Measurements from ENCODE around the gene ZBTB22. TPM values are rescaled to one million over a fixed set of nuclear protein-coding genes. Genes with fewer than 3 reads are reported as not detected.
A peak's percentile ranks its signal among the peaks of the same experiment; 100 is the strongest.
"Not testable (repeated sequence)": the region's sequence is repeated elsewhere in the genome, so short reads cannot be mapped to it uniquely, and the experiment has no call there.

Gene ZBTB22
- polyA plus RNA-seq, 2 donors: 10.2 to 11.6 TPM

- no peaks in the 10 kb centered on the region for H3K27me3 ChIP-seq (ENCODE audit: control insufficient read depth in 1 of 2, insufficient read depth in 2 of 2, low read length in 2 of 2)
- peaks cover 3 to 13% of the 10 kb centered on the region in 2 donors for H3K4me1 ChIP-seq (ENCODE audit: control insufficient read depth in 2 of 2, insufficient read depth in 2 of 2, low read length in 1 of 2)
- peaks cover 11 to 20% of the 10 kb centered on the region in 2 donors for H3K36me3 ChIP-seq (ENCODE audit: control insufficient read depth in 2 of 2, insufficient read depth in 2 of 2, low read length in 1 of 2)
- H3K27ac ChIP-seq (ENCODE audit: low read depth in 2 of 2, low read length in 1 of 2): no peak overlapping the region
- no peak overlapping the region for H3K4me3 ChIP-seq (ENCODE audit: low read depth in 1 of 2, low read length in 2 of 2)
- WGBS, 2 donors: 92% methylated on average over 22 of the region's 22 CpGs
- no peaks in the 10 kb centered on the region for H3K9me3 ChIP-seq (ENCODE audit: control insufficient read depth in 2 of 2, insufficient read depth in 1 of 2, low read depth in 1 of 2, low read length in 1 of 2)
These were observed 30.3 kb downstream of the ZBTB22 start for GRCh38 chr6:33286946-33287914.

- WGBS, 2 donors: 87% methylated on average over 4 of the region's 4 CpGs
- not testable (repeated sequence) for H3K27me3 ChIP-seq (ENCODE audit: control insufficient read depth in 1 of 2, insufficient read depth in 2 of 2, low read length in 2 of 2); H3K4me3 ChIP-seq (ENCODE audit: low read depth in 1 of 2, low read length in 2 of 2); H3K9me3 ChIP-seq (ENCODE audit: control insufficient read depth in 2 of 2, insufficient read depth in 1 of 2, low read depth in 1 of 2, low read length in 1 of 2); H3K27ac ChIP-seq (ENCODE audit: low read depth in 2 of 2, low read length in 1 of 2)
- peaks cover 9 to 17% of the 10 kb centered on the region in 2 donors for H3K36me3 ChIP-seq (ENCODE audit: control insufficient read depth in 2 of 2, insufficient read depth in 2 of 2, low read length in 1 of 2)
- H3K4me1 ChIP-seq (ENCODE audit: control insufficient read depth in 2 of 2, insufficient read depth in 2 of 2, low read length in 1 of 2): peaks cover 3 to 13% of the 10 kb centered on the region in 2 donors
These were observed 32.3 kb downstream of the ZBTB22 start for GRCh38 chr6:33285214-33285613.

- Histone ChIP-seq H3K27ac (ENCODE audit: low read depth in 2 of 2, low read length in 1 of 2) (peak overlapping the region in 1 of 2 donors; percentile 98), H3K36me3 (ENCODE audit: control insufficient read depth in 2 of 2, insufficient read depth in 2 of 2, low read length in 1 of 2) (peaks cover 5 to 26% of the 10 kb centered on the region in 2 donors), H3K4me3 (ENCODE audit: low read depth in 1 of 2, low read length in 2 of 2) (no peak overlapping the region), H3K9me3 (ENCODE audit: control insufficient read depth in 2 of 2, insufficient read depth in 1 of 2, low read depth in 1 of 2, low read length in 1 of 2) (no peaks in the 10 kb centered on the region), H3K4me1 (ENCODE audit: control insufficient read depth in 2 of 2, insufficient read depth in 2 of 2, low read length in 1 of 2) (peaks cover 4 to 9% of the 10 kb centered on the region in 2 donors), H3K27me3 (ENCODE audit: control insufficient read depth in 1 of 2, insufficient read depth in 2 of 2, low read length in 2 of 2) (no peaks in the 10 kb centered on the region)
- 83 to 93% methylated on average over 6 of the region's 6 CpGs for WGBS, 2 donors
These were observed 37.0 kb downstream of the ZBTB22 start for GRCh38 chr6:33280539-33280938.

- Histone ChIP-seq H3K36me3 (ENCODE audit: control insufficient read depth in 2 of 2, insufficient read depth in 2 of 2, low read length in 1 of 2) (peaks cover 5 to 26% of the 10 kb centered on the region in 2 donors), H3K4me3 (ENCODE audit: low read depth in 1 of 2, low read length in 2 of 2) (no peak overlapping the region), H3K27me3 (ENCODE audit: control insufficient read depth in 1 of 2, insufficient read depth in 2 of 2, low read length in 2 of 2) (no peaks in the 10 kb centered on the region), H3K27ac (ENCODE audit: low read depth in 2 of 2, low read length in 1 of 2) (peak overlapping the region; percentile 29 to 98), H3K9me3 (ENCODE audit: control insufficient read depth in 2 of 2, insufficient read depth in 1 of 2, low read depth in 1 of 2, low read length in 1 of 2) (no peaks in the 10 kb centered on the region), H3K4me1 (ENCODE audit: control insufficient read depth in 2 of 2, insufficient read depth in 2 of 2, low read length in 1 of 2) (peaks cover 4 to 9% of the 10 kb centered on the region in 2 donors)
- 59 to 62% methylated on average over 5 of the region's 5 CpGs for WGBS, 2 donors
These were observed 37.5 kb downstream of the ZBTB22 start for GRCh38 chr6:33279971-33280511.

GRCh38 chr6:33279257-33279695 lies 38.3 kb downstream of the ZBTB22 start:
- peaks cover 5 to 23% of the 10 kb centered on the region in 2 donors for H3K36me3 ChIP-seq (ENCODE audit: control insufficient read depth in 2 of 2, insufficient read depth in 2 of 2, low read length in 1 of 2)
- no peaks in the 10 kb centered on the region for H3K9me3 ChIP-seq (ENCODE audit: control insufficient read depth in 2 of 2, insufficient read depth in 1 of 2, low read depth in 1 of 2, low read length in 1 of 2)
- H3K4me1 ChIP-seq (ENCODE audit: control insufficient read depth in 2 of 2, insufficient read depth in 2 of 2, low read length in 1 of 2): peaks cover 4 to 9% of the 10 kb centered on the region in 2 donors
- peak overlapping the region in 1 of 2 donors; percentile 22 for H3K4me3 ChIP-seq (ENCODE audit: low read depth in 1 of 2, low read length in 2 of 2)
- WGBS, 2 donors: 68 to 70% methylated on average over 13 of the region's 13 CpGs
- peak overlapping the region; percentile 29 to 98 for H3K27ac ChIP-seq (ENCODE audit: low read depth in 2 of 2, low read length in 1 of 2)
- H3K27me3 ChIP-seq (ENCODE audit: control insufficient read depth in 1 of 2, insufficient read depth in 2 of 2, low read length in 2 of 2): no peaks in the 10 kb centered on the region

- peak overlapping the region; percentile 29 to 98 for H3K27ac ChIP-seq (ENCODE audit: low read depth in 2 of 2, low read length in 1 of 2)
- peaks cover 4 to 12% of the 10 kb centered on the region in 2 donors for H3K4me1 ChIP-seq (ENCODE audit: control insufficient read depth in 2 of 2, insufficient read depth in 2 of 2, low read length in 1 of 2)
- H3K27me3 ChIP-seq (ENCODE audit: control insufficient read depth in 1 of 2, insufficient read depth in 2 of 2, low read length in 2 of 2): no peaks in the 10 kb centered on the region
- peak overlapping the region; percentile 22 to 56 for H3K4me3 ChIP-seq (ENCODE audit: low read depth in 1 of 2, low read length in 2 of 2)
- peaks cover 5 to 25% of the 10 kb centered on the region in 2 donors for H3K36me3 ChIP-seq (ENCODE audit: control insufficient read depth in 2 of 2, insufficient read depth in 2 of 2, low read length in 1 of 2)
- H3K9me3 ChIP-seq (ENCODE audit: control insufficient read depth in 2 of 2, insufficient read depth in 1 of 2, low read depth in 1 of 2, low read length in 1 of 2): no peaks in the 10 kb centered on the region
- WGBS, 2 donors: 84 to 93% methylated on average over 2 to 3 of the region's 3 CpGs
These were observed 38.7 kb downstream of the ZBTB22 start for GRCh38 chr6:33278810-33279209.

- Histone ChIP-seq H3K27ac (ENCODE audit: low read depth in 2 of 2, low read length in 1 of 2) (peak overlapping the region; percentile 91 to 98), H3K4me3 (ENCODE audit: low read depth in 1 of 2, low read length in 2 of 2) (peak overlapping the region; percentile 56 to 62), H3K9me3 (ENCODE audit: control insufficient read depth in 2 of 2, insufficient read depth in 1 of 2, low read depth in 1 of 2, low read length in 1 of 2) (no peaks in the 10 kb centered on the region), H3K4me1 (ENCODE audit: control insufficient read depth in 2 of 2, insufficient read depth in 2 of 2, low read length in 1 of 2) (peaks cover 4 to 12% of the 10 kb centered on the region in 2 donors), H3K36me3 (ENCODE audit: control insufficient read depth in 2 of 2, insufficient read depth in 2 of 2, low read length in 1 of 2) (peaks cover 5 to 25% of the 10 kb centered on the region in 2 donors), H3K27me3 (ENCODE audit: control insufficient read depth in 1 of 2, insufficient read depth in 2 of 2, low read length in 2 of 2) (no peaks in the 10 kb centered on the region)
- 71 to 77% methylated on average over 9 of the region's 9 CpGs for WGBS, 2 donors
These were observed 39.2 kb downstream of the ZBTB22 start for GRCh38 chr6:33278392-33278741.

GRCh38 chr6:33277663-33278391 lies 39.7 kb downstream of the ZBTB22 start:
- Histone ChIP-seq H3K4me1 (ENCODE audit: control insufficient read depth in 2 of 2, insufficient read depth in 2 of 2, low read length in 1 of 2) (peaks cover 4 to 12% of the 10 kb centered on the region in 2 donors), H3K36me3 (ENCODE audit: control insufficient read depth in 2 of 2, insufficient read depth in 2 of 2, low read length in 1 of 2) (peaks cover 5 to 25% of the 10 kb centered on the region in 2 donors), H3K27me3 (ENCODE audit: control insufficient read depth in 1 of 2, insufficient read depth in 2 of 2, low read length in 2 of 2) (no peaks in the 10 kb centered on the region), H3K4me3 (ENCODE audit: low read depth in 1 of 2, low read length in 2 of 2) (peak overlapping the region; percentile 56 to 62), H3K27ac (ENCODE audit: low read depth in 2 of 2, low read length in 1 of 2) (peak overlapping the region; percentile 91 to 98), H3K9me3 (ENCODE audit: control insufficient read depth in 2 of 2, insufficient read depth in 1 of 2, low read depth in 1 of 2, low read length in 1 of 2) (no peaks in the 10 kb centered on the region)
- 34 to 38% methylated on average over 39 of the region's 39 CpGs for WGBS, 2 donors

Data from esophagus (tissue), 2 donors.